ENCODE results near the gene ARL6IP4. TPM values are rescaled to one million over a fixed set of nuclear protein-coding genes. Genes with fewer than 3 reads are reported as not detected.
A peak's percentile ranks its signal among the peaks of the same experiment; 100 is the strongest.

The ARL6IP4 gene
- polyA plus RNA-seq, 2 of the 4 experiments (the other 2 are of a cell fraction) = 208 to 209 TPM

DNA sequence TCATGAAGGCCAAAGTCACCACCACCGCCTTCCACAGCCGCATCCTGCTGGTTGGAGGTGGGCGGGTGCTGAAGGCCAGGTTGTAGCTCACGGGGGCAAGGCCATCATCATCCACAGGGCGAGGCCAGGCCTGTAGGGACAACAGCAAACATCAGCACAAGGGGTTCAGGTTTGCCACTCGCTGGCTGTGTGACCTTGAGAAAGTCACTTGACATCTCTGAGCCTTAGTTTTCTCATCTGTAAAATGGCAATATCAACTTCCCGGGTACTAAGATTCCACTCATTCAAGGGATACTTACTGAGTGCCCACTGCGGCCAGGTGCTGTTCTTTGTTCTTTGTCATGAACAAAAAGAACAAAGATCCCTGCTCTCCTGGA is 20.3 kb upstream of the ARL6IP4 start:
- no peak overlapping the region for H3K4me3 ChIP-seq
- ChIA-PET CTCF (interaction anchor here (1.3 kb wide), 1 partner anchor 101 kb away, joined by 4 read pairs; no protein-coding TSS in a partner anchor), POLR2A (no interaction called here)
- H3K27ac ChIP-seq = no peak overlapping the region
- no peak for ATAC-seq
- WGBS (ENCODE audit: missing lambda C conversion rate) = 88% methylated on average over 7 of the region's 8 CpGs
- H3K9me3 ChIP-seq = no peaks in the 10 kb centered on the region
- peaks cover 13% of the 10 kb centered on the region for H3K4me1 ChIP-seq
- no peak for FAIRE-seq
- no peak for DNase-seq (ENCODE audit: low read depth in 1 of 2, low spot score in 1 of 2)
- no peak for TF ChIP-seq BHLHE40 (IDR thresholded peaks at IDR 0.05; ENCODE audit: low read depth, low read length)
- TF ChIP-seq KDM1A (IDR thresholded peaks at IDR 0.05; ENCODE audit: low read depth) = 0 out of 2 replicates have a peak, but pooled peaks have one; percentile 53
- no peak for TF ChIP-seq CBX2 (IDR thresholded peaks at IDR 0.05; ENCODE audit: borderline replicate concordance, low read depth)
- no peak for TF ChIP-seq RNF2 (IDR thresholded peaks at IDR 0.05; ENCODE audit: borderline replicate concordance, low read depth)
- TF ChIP-seq ZFP36 (IDR thresholded peaks at IDR 0.05; ENCODE audit: borderline replicate concordance, partially characterized antibody) = peak; percentile 23
- TF ChIP-seq FOXS1 (CRISPR knock-in tag; IDR thresholded peaks at IDR 0.05) = no peak
- no peak for TF ChIP-seq NPAS2 (CRISPR knock-in tag; IDR thresholded peaks at IDR 0.05; ENCODE audit: borderline replicate concordance)
- TF ChIP-seq EHMT2 (IDR thresholded peaks at IDR 0.05; ENCODE audit: low read depth) = no peak
- no peak overlapping the region for H3K4me2 ChIP-seq

- DNase-seq (ENCODE audit: low read depth in 1 of 2, low spot score in 1 of 2) (no peak), ATAC-seq (no peak), FAIRE-seq (no peak)
- Histone ChIP-seq H3K4me3 (no peak overlapping the region), H3K27ac (no peak overlapping the region), H3K4me2 (no peak overlapping the region), H3K9me3 (no peaks in the 10 kb centered on the region), H3K4me1 (peaks cover 21% of the 10 kb centered on the region)
- TF ChIP-seq, protein P1, sequence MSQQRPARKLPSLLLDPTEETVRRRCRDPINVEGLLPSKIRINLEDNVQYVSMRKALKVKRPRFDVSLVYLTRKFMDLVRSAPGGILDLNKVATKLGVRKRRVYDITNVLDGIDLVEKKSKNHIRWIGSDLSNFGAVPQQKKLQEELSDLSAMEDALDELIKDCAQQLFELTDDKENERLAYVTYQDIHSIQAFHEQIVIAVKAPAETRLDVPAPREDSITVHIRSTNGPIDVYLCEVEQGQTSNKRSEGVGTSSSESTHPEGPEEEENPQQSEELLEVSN (IDR thresholded peaks at IDR 0.05; ENCODE audit: borderline replicate concordance, low read depth) = no peak
- TF ChIP-seq CEBPB (IDR thresholded peaks at IDR 0.05) (no peak), MYC (IDR thresholded peaks at IDR 0.05; ENCODE audit: borderline replicate concordance, low read length) (no peak), ZFP36 (IDR thresholded peaks at IDR 0.05; ENCODE audit: borderline replicate concordance, partially characterized antibody) (no peak), FOSL2 (IDR thresholded peaks at IDR 0.05) (no peak), FOSL2 (CRISPR knock-in tag; IDR thresholded peaks at IDR 0.05) (no peak), SREBF2 (IDR thresholded peaks at IDR 0.05) (no peak), HOXA7 (CRISPR knock-in tag; IDR thresholded peaks at IDR 0.05) (no peak), JUN (IDR thresholded peaks at IDR 0.05) (no peak), HOXB13 (CRISPR knock-in tag; IDR thresholded peaks at IDR 0.05; ENCODE audit: low read depth) (no peak), EHMT2 (IDR thresholded peaks at IDR 0.05; ENCODE audit: low read depth) (no peak), CHD2 (IDR thresholded peaks at IDR 0.05; ENCODE audit: low read length, partially characterized antibody) (no peak), FOXS1 (CRISPR knock-in tag; IDR thresholded peaks at IDR 0.05) (no peak), FOSB (CRISPR knock-in tag; IDR thresholded peaks at IDR 0.05) (no peak), PHF8 (IDR thresholded peaks at IDR 0.05; ENCODE audit: borderline replicate concordance, low read depth) (no peak), RCOR1 (IDR thresholded peaks at IDR 0.05; ENCODE audit: low read depth, low read length) (no peak)
- TF ChIP-seq, protein P2, sequence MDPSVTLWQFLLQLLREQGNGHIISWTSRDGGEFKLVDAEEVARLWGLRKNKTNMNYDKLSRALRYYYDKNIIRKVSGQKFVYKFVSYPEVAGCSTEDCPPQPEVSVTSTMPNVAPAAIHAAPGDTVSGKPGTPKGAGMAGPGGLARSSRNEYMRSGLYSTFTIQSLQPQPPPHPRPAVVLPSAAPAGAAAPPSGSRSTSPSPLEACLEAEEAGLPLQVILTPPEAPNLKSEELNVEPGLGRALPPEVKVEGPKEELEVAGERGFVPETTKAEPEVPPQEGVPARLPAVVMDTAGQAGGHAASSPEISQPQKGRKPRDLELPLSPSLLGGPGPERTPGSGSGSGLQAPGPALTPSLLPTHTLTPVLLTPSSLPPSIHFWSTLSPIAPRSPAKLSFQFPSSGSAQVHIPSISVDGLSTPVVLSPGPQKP (IDR thresholded peaks at IDR 0.05; ENCODE audit: low read depth, low read length) = no peak
- TF ChIP-seq, protein P3, sequence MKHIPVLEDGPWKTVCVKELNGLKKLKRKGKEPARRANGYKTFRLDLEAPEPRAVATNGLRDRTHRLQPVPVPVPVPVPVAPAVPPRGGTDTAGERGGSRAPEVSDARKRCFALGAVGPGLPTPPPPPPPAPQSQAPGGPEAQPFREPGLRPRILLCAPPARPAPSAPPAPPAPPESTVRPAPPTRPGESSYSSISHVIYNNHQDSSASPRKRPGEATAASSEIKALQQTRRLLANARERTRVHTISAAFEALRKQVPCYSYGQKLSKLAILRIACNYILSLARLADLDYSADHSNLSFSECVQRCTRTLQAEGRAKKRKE (CRISPR knock-in tag; IDR thresholded peaks at IDR 0.05; ENCODE audit: low read depth) = no peak
- WGBS (ENCODE audit: missing lambda C conversion rate) = 77% methylated on average over 10 of the region's 10 CpGs
- POLR2A ChIA-PET = no interaction called here
- CTCF ChIA-PET = interaction anchor here (1.0 to 5.8 kb wide), 3 partner anchors 8 to 101 kb away, joined by 6 to 47 read pairs (median 11); no protein-coding TSS in a partner anchor
Measured at GRCh38 chr12:122961531-122962329, 18.8 kb upstream of the ARL6IP4 start.

Data from A549 (cell line).